Right kidney (tissue), 1 donor: ENCODE data around the gene SLX4.

Experiments
- DNase-seq: peaks from one replicate; pipeline ENCODE4 v3.0.0-alpha.2; 2016

Gene SLX4

DNA sequence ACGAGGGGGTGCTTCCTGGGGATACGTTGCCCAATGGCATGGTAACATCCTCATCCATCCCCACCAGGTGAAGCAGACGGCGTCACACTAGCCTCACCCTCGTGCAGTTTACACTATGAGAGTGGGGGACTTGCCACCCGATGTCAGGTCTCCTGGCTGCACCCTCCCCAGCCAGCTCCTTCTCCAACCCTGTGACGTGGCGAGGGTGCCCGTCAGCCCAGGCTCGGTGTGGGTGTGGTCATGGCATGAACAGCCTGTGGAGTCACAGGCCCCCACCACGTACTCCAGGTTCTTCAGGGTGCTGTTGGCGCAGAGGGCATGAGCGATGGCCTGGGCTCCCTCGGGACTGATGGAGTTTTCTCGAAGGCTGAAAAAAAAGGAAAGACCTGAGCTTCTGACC is 62.5 kb downstream of the SLX4 start:
- DNase-seq: no peak

DNA sequence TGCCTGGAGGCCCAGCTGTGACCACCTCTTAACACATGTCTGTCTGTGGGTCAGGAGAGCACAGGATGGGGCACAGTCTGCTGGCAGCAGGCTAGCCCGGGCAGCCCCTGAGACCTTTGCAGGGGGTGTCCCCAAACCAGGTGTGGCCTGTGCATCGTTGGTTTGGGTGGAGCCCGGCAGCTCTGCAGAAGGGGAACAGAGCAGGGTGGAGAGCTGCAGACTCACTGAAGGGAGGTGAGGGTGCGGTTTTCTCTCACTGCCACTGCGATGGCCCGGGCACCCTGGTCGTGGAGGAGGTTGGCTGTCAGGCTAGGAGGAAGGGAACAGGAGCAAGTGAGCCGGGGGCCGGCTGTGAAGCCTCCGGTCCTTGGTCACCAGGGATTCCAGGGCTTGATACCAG is 63.0 kb downstream of the SLX4 start:
- no peak for DNase-seq

DNA sequence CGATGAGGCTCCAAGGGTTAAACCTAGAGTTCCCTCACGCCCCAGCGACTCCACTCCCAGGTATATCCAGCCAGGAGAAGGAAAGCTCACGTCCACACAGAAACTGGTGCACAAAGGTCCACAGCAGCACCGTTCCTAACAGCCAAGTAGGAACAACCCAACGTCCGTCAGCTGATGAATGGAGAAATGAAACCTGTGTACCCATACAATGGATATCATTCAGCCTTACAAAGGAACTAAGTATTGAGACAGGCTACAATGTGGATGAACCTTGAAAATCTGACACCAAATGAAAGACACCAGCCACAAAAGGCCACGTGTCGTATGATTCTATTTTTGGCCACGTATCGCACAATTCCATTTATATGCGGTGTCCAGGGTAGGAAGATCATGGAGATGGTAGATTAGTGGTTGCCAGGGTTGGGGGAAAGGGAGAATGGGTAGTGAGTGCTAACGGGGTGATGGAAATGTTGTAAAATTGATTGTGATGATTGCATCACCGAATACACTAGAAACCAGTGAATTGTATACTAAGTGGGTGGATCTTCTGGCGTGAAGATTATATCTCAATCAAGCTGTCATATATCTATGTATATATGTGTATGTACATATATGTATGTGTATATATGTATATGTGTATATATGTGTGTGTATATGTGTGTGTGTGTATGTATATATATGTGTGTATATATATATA is 64.3 kb downstream of the SLX4 start:
- DNase-seq: no peak

DNA sequence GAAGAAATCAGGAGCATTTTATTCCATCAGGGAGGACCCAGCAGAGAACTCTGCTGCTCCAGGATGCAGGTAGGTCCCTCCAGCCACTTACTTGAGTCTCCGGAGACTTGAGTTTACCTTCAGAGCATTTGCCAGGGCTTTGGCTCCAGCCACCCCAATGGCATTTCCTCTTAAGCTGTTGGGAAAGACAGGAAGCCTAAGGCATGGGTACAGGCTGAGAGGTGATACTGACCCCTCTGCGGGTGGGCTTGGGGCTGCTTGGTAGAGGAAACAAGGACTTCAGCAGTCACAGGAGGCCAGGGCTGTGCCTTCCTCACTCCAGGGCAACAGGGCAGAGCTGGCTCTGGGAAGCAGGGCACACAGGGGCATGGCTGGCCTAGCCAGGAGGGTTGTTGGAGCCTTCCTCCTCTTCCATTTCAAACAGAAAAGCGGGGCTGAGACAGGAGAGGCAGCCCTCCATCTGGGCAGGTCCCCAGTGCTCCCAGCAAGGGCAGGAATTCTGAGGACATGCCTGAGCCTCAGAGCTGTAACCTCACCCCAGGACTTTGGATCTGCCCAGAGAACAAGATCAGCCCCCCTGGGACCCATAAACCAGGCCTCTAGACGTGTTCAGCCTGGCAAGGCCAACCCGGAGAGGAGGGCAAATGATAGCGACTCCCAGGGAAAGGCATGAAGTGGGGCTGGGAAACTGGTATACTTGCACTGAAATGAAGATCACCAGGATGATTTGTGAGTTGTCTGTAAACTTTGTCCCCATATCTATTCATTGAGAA is 68.6 kb downstream of the SLX4 start:
- no peak for DNase-seq

DNA sequence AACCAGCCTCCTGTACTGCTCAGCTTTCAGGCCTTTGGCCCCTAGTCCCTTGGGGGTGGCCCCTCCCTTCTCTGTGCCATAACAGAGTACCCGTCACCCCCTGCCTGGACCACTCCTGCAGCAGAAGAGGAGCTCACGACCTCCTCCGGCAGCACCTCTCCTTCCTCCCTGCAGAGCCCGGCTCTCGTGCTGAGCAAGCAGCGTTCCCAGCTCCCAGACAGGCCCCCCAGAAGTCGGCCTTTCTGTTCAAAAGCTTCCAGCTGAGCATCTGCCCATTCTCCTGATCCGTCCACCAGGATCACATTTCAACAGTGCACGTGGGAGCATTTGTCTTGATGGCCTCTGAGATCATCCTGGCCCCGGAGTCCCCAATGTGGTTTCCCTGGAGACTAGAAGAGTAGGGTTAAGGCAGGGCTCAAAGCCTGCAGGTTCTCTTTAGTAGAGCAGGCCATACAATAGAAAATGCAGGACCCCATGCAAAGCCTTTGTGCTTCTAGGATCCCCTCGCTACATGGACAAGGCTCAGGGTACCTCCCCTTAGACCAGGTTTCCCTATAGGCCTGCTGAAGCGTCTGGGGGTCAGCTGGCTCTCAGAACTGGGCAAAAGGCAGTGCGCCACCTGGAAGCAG is 69.8 kb downstream of the SLX4 start:
- no peak for DNase-seq

DNA sequence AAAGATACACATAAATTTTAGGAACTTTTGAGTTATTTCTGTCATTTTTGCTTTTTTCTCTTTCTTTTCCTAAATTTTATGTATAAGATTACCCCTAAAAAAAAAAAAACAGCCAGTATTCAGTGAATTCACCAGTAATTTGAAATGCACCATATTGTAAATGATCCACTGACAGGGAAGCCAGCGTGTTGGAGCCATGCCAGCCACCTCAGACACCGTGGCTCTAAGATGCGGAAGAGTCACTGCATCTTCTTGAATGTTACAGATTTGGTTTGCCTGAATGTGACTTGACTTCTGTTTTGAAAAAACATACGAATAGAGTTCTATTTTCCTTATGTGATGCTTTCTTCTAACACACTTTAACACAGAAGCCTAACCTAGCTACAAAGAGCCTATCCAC is 73.2 kb downstream of the SLX4 start:
- DNase-seq: no peak

DNA sequence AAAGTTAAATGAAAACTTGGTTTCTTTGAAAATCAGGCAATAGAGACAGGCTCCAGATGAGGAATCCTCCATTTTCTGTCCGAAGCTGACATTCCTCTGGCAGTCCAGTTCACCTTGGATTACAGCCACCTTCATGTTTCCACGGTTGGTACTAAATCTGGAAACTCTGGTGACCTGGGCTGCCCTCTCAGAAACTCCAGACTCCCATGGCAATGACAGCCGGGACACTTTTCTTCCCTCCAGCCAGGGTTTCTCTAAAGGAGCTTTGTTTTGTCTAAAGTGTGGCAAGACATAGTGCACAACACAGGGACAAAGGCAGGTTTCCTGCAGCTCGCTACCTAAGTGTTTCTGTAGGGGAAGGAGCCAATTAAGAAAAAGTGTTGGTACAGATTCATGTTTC is 74.6 kb downstream of the SLX4 start:
- no peak for DNase-seq

DNA sequence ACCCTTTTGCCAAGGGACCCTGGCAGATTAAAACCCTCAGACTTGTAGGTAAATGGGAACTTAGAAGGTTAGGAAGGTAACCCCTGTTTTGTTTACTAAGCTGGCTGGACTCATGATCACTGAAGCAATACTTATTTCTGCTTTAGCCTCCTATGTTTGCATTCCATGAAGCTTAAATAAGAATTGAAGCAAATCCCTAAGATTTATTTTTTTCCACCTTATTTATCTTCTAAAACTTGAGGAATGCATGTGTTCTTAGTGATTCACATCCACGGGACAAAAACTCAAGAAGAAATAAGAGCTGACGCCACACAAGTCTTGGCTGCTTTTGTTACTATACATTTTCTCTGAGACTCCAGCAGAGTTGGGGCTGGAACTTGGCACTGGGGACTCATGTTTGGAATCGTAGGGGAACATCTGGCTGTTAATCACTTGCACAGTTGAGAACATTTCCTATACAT is 75.1 kb downstream of the SLX4 start:
- no peak for DNase-seq

DNA sequence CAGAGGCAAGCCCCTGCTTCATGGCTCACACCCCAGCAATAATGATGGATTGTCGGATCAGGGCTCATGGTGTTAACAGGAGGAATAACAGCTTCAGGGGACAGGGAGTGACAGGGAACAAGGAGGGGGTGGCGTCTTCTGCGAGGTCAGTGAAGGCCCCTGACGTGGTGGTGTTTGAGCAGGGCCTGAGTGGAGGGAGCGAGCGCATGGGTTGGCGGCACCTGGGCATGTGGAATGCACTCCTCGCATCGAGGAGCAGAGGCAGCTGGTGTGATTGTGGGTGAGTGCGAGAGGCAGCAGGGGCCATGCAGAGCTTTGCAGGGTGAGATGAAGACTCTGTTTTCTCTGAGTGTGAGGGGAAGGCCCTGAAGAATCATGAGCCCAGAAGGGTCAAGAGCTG is 77.3 kb downstream of the SLX4 start:
- no peak for DNase-seq

DNA sequence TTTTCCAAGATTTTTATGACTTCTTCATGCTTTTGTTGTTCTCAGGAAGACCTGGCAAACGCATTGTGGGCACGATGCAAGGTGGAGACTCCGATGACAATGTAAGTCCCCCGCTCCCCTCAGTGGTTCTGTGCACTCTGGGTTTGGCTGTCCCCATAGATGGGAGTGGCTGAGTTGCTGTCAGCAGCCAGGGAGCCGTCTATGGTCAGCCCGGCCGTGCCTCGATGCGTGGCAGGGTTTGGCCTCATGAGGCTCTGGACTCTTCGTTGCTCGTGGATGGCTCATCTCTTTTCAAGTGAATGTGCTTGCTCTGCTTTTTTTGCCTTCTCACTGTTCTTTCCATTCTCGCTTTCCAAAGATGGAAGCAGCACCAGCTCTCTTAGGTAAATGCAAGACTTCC is 78.7 kb downstream of the SLX4 start:
- no peak for DNase-seq
